HG02571 (cell line): ENCODE results near the gene VTI1A.

ENCODE experiments used
- ATAC-seq: cut with Tn5 transposase; IDR thresholded peaks from one replicate; pipeline ENCODE4 v1.9.1; 2021; ENCODE audit warnings: mild to moderate bottlenecking, moderate library complexity; ENCODE audit not compliant: unreplicated experiment

VTI1A gene

GRCh38 chr10:112821038-112821437 lies 374.0 kb downstream of the VTI1A start:
- ATAC-seq = no peak

GRCh38 chr10:112821663-112822062 lies 374.6 kb downstream of the VTI1A start:
- ATAC-seq = no peak

GRCh38 chr10:112823007-112823406 lies 376.0 kb downstream of the VTI1A start:
- ATAC-seq = no peak

- ATAC-seq = no peak
Measured at GRCh38 chr10:112823604-112824003, 376.6 kb downstream of the VTI1A start.

- no peak for ATAC-seq
Measured at GRCh38 chr10:112826018-112826697, 379.1 kb downstream of the VTI1A start.

- no peak for ATAC-seq
Measured at GRCh38 chr10:112827086-112827485, 380.1 kb downstream of the VTI1A start.

GRCh38 chr10:112827951-112828350 lies 380.9 kb downstream of the VTI1A start:
- no peak for ATAC-seq

- ATAC-seq = no peak
Measured at GRCh38 chr10:112831859-112832258, 384.8 kb downstream of the VTI1A start.

- no peak for ATAC-seq
Measured at GRCh38 chr10:112832361-112832878, 385.4 kb downstream of the VTI1A start.

GRCh38 chr10:112832959-112833358 lies 385.9 kb downstream of the VTI1A start:
- no peak for ATAC-seq

- ATAC-seq = no peak
Measured at GRCh38 chr10:112834751-112835181, 387.8 kb downstream of the VTI1A start.

- ATAC-seq = no peak
Measured at GRCh38 chr10:112835217-112835715, 388.3 kb downstream of the VTI1A start.

GRCh38 chr10:112835944-112836451 lies 389.0 kb downstream of the VTI1A start:
- ATAC-seq = no peak

- no peak for ATAC-seq
Measured at GRCh38 chr10:112838784-112839481, 391.9 kb downstream of the VTI1A start.

- no peak for ATAC-seq
Measured at GRCh38 chr10:112839928-112840654, 393.1 kb downstream of the VTI1A start.

GRCh38 chr10:112841549-112841948 lies 394.5 kb downstream of the VTI1A start:
- no peak for ATAC-seq

- ATAC-seq = peak; percentile 85
Measured at GRCh38 chr10:112842832-112843360, 395.9 kb downstream of the VTI1A start.

GRCh38 chr10:112843623-112844022 lies 396.6 kb downstream of the VTI1A start:
- ATAC-seq = no peak

- no peak for ATAC-seq
Measured at GRCh38 chr10:112844681-112845544, 397.9 kb downstream of the VTI1A start.

- no peak for ATAC-seq
Measured at GRCh38 chr10:112847778-112848177, 400.8 kb downstream of the VTI1A start.
